Mesendoderm (in vitro differentiated cells): ENCODE data around the gene EDEM3.

Source experiments
- DNase-seq: peaks from one replicate; pipeline ENCODE4 v3.0.0; 2013
- H2AK5ac ChIP-seq: 2 replicates; pipeline ENCODE4 v1.6.1; 2013; ENCODE audit warnings: low read length, inconsistent platforms
- H2BK120ac ChIP-seq: 2 replicates; pipeline ENCODE4 v1.6.1; 2013; ENCODE audit warnings: low read depth, mild to moderate bottlenecking, low read length, moderate library complexity, mixed read lengths
- H2BK15ac ChIP-seq: replicated peaks from 2 replicates; pipeline ENCODE4 v1.6.1; 2013; ENCODE audit warnings: low read depth, mild to moderate bottlenecking, moderate library complexity
- H2BK5ac ChIP-seq: 2 replicates; pipeline ENCODE4 v1.6.1; 2013; ENCODE audit warnings: low read length, inconsistent platforms
- H3K18ac ChIP-seq: 2 replicates; pipeline ENCODE4 v1.6.1; 2013; ENCODE audit warnings: mild to moderate bottlenecking, low read length, mixed read lengths
- H3K23ac ChIP-seq: one replicate; pipeline ENCODE4 v1.6.1; 2013; ENCODE audit warnings: low read length
- H3K27ac ChIP-seq: 2 replicates; pipeline ENCODE4 v1.5.1; 2013; ENCODE audit warnings: low read depth, mild to moderate bottlenecking, inconsistent platforms, low read length, moderate library complexity
- H3K27me3 ChIP-seq: 2 replicates; pipeline ENCODE4 v1.6.1; 2013; ENCODE audit warnings: low read length, control low read depth, mild to moderate bottlenecking, inconsistent platforms; ENCODE audit not compliant: insufficient read depth, poor library complexity
- H3K36me3 ChIP-seq: 2 replicates; pipeline ENCODE4 v1.6.1; 2013; ENCODE audit warnings: low read length, inconsistent platforms; ENCODE audit not compliant: control insufficient read depth, insufficient read depth
- H3K4ac ChIP-seq: one replicate; pipeline ENCODE4 v1.6.1; 2013; ENCODE audit warnings: low read depth, mild to moderate bottlenecking, low read length, moderate library complexity
- H3K4me1 ChIP-seq: 2 replicates; pipeline ENCODE4 v1.6.1; 2013; ENCODE audit warnings: low read depth, low read length, inconsistent platforms; ENCODE audit not compliant: control insufficient read depth
- H3K4me2 ChIP-seq: 2 replicates; pipeline ENCODE4 v1.6.1; 2013; ENCODE audit warnings: low read length
- H3K4me3 ChIP-seq: 2 replicates; pipeline ENCODE4 v1.5.1; 2013; ENCODE audit warnings: mild to moderate bottlenecking, low read length
- H3K56ac ChIP-seq: one replicate; pipeline ENCODE4 v1.6.1; 2013; ENCODE audit warnings: low read length
- H3K79me1 ChIP-seq: 2 replicates; pipeline ENCODE4 v1.6.1; 2013; ENCODE audit warnings: low read length, inconsistent platforms
- H3K79me2 ChIP-seq: 2 replicates; pipeline ENCODE4 v1.6.1; 2013; ENCODE audit warnings: mild to moderate bottlenecking, low read length; ENCODE audit not compliant: control insufficient read depth, insufficient read depth
- H3K9ac ChIP-seq: 2 replicates; pipeline ENCODE4 v1.6.1; 2013; ENCODE audit warnings: low read length, inconsistent platforms
- H4K5ac ChIP-seq: one replicate; pipeline ENCODE4 v1.6.1; 2013; ENCODE audit warnings: low read length
- H4K8ac ChIP-seq: one replicate; pipeline ENCODE4 v1.6.1; 2013; ENCODE audit warnings: low read depth, mild to moderate bottlenecking, control low read depth, low read length, moderate library complexity
- WGBS: extraction: QIAGEN DNeasy Blood & Tissue Kit; methylation state at CpG from one replicate; pipeline ENCODE4 v1.1.7; 2013; ENCODE audit warnings: low lambda C conversion rate, missing lambda C conversion rate; ENCODE audit not compliant: insufficient coverage; ENCODE audit errors: extremely low coverage; 5-methylcytosine and 5-hydroxymethylcytosine counted together

Gene EDEM3

DNA sequence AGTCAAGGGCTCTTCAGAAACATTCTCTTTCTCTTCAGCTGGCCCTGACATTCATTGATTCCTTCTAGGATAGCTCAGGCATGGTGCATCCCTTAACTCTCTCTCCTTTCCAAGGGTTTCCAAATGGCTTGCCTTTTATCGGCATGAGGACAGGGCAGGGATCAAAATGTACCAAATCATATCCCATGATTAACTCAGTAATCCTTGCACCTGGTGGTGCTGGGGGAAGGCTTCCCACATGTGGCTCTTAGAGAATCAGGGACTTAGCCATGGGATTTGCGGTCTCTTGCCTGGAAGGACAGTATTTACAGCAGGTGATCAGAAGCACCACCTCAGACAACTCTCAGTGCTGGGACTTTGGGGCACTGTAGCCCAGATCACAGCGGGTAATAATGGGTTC lies 46.2 kb upstream of the EDEM3 start:
- Histone ChIP-seq H3K79me2 (no peaks in the 10 kb centered on the region), H3K56ac (no peak overlapping the region), H3K23ac (no peak overlapping the region), H3K79me1 (no peaks in the 10 kb centered on the region), H2BK15ac (no peak overlapping the region), H3K9ac (no peak overlapping the region), H4K5ac (no peak overlapping the region), H3K4me3 (no peak overlapping the region), H3K36me3 (no peaks in the 10 kb centered on the region), H2AK5ac (no peak overlapping the region), H3K4me2 (no peak overlapping the region), H3K18ac (no peak overlapping the region), H2BK120ac (no peak overlapping the region), H2BK5ac (no peak overlapping the region), H3K4me1 (no peaks in the 10 kb centered on the region), H3K27me3 (no peaks in the 10 kb centered on the region), H3K27ac (no peak overlapping the region), H4K8ac (no peak overlapping the region), H3K4ac (no peak overlapping the region)
- no CpG with 5 or more reads among the region's 3 CpGs for WGBS
- DNase-seq: no peak

- no peak overlapping the region for H3K9ac ChIP-seq
- H2AK5ac ChIP-seq: no peak overlapping the region
- no peaks in the 10 kb centered on the region for H3K79me2 ChIP-seq
- H3K23ac ChIP-seq: no peak overlapping the region
- H3K18ac ChIP-seq: no peak overlapping the region
- H2BK120ac ChIP-seq: no peak overlapping the region
- no peak overlapping the region for H3K4ac ChIP-seq
- H3K4me3 ChIP-seq: no peak overlapping the region
- no peak overlapping the region for H4K5ac ChIP-seq
- no peaks in the 10 kb centered on the region for H3K27me3 ChIP-seq
- no peak overlapping the region for H4K8ac ChIP-seq
- H3K4me2 ChIP-seq: no peak overlapping the region
- no peaks in the 10 kb centered on the region for H3K36me3 ChIP-seq
- no peaks in the 10 kb centered on the region for H3K4me1 ChIP-seq
- H2BK15ac ChIP-seq: no peak overlapping the region
- no peak overlapping the region for H2BK5ac ChIP-seq
- no peak overlapping the region for H3K27ac ChIP-seq
- no CpG with 5 or more reads among the region's 3 CpGs for WGBS
- no peak overlapping the region for H3K56ac ChIP-seq
- no peaks in the 10 kb centered on the region for H3K79me1 ChIP-seq
- no peak for DNase-seq
Measured at GRCh38 chr1:184793967-184794366, 39.3 kb upstream of the EDEM3 start.

DNA sequence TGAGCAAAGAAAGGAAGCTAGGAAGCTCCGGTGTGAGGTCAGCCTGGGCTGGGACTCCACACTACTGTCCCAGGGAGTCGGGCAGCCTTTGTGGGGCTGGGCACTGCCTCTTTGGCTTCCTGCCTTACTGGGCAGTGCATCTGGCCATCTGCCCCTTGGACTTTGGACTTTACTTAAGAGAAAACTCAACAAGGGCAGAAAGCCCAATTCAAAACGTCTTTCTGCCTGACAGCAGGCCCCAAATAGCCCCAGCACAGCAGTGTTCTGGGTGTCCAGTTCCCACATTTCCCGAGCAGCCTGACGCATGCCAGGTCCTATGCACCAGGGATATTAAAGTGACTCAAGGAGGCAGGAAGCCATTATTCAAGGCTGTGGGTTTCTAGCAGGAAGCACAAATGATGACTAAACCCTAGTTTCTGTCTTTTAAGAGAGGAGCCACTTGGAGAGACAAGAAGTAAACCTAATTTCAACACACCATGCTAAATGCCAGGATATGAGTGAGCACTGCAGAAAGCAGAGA lies 37.9 kb upstream of the EDEM3 start:
- no peaks in the 10 kb centered on the region for H3K27me3 ChIP-seq
- no peak overlapping the region for H3K27ac ChIP-seq
- H3K79me1 ChIP-seq: no peaks in the 10 kb centered on the region
- no peak overlapping the region for H3K4me2 ChIP-seq
- no CpG with 5 or more reads among the region's 5 CpGs for WGBS
- no peak overlapping the region for H3K56ac ChIP-seq
- no peaks in the 10 kb centered on the region for H3K36me3 ChIP-seq
- H2BK120ac ChIP-seq: no peak overlapping the region
- DNase-seq: no peak
- H2AK5ac ChIP-seq: no peak overlapping the region
- H2BK15ac ChIP-seq: no peak overlapping the region
- H2BK5ac ChIP-seq: no peak overlapping the region
- no peak overlapping the region for H3K4me3 ChIP-seq
- no peak overlapping the region for H3K4ac ChIP-seq
- no peak overlapping the region for H4K5ac ChIP-seq
- H4K8ac ChIP-seq: no peak overlapping the region
- H3K18ac ChIP-seq: no peak overlapping the region
- no peaks in the 10 kb centered on the region for H3K4me1 ChIP-seq
- H3K79me2 ChIP-seq: no peaks in the 10 kb centered on the region
- H3K9ac ChIP-seq: no peak overlapping the region
- no peak overlapping the region for H3K23ac ChIP-seq

DNA sequence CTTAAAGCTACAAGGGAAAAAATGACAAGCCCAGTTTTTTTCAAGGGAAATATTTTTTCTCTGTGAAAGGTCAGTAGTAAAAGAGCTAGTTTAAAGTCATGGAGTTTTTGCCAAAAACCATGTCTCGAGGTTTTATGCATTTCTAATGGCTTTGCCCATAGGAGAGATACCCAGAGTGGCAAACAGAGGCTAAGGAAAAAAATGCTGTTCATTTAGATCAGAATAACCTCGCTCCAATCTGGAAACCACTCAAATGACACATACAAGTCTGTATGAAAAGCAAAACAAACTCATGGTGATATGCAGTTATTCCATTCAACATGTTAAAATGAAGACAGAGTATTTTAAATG lies 36.9 kb upstream of the EDEM3 start:
- Histone ChIP-seq H3K79me2 (no peaks in the 10 kb centered on the region), H2BK120ac (no peak overlapping the region), H4K8ac (no peak overlapping the region), H3K56ac (no peak overlapping the region), H3K23ac (no peak overlapping the region), H3K79me1 (no peaks in the 10 kb centered on the region), H2BK15ac (no peak overlapping the region), H3K4me1 (no peaks in the 10 kb centered on the region), H3K36me3 (no peaks in the 10 kb centered on the region), H3K27ac (no peak overlapping the region), H3K9ac (no peak overlapping the region), H3K4me3 (no peak overlapping the region), H3K4me2 (no peak overlapping the region), H4K5ac (no peak overlapping the region), H2BK5ac (no peak overlapping the region), H3K27me3 (no peaks in the 10 kb centered on the region), H3K4ac (no peak overlapping the region), H3K18ac (no peak overlapping the region), H2AK5ac (no peak overlapping the region)
- no peak for DNase-seq
- WGBS: no CpG with 5 or more reads among the region's 2 CpGs

DNA sequence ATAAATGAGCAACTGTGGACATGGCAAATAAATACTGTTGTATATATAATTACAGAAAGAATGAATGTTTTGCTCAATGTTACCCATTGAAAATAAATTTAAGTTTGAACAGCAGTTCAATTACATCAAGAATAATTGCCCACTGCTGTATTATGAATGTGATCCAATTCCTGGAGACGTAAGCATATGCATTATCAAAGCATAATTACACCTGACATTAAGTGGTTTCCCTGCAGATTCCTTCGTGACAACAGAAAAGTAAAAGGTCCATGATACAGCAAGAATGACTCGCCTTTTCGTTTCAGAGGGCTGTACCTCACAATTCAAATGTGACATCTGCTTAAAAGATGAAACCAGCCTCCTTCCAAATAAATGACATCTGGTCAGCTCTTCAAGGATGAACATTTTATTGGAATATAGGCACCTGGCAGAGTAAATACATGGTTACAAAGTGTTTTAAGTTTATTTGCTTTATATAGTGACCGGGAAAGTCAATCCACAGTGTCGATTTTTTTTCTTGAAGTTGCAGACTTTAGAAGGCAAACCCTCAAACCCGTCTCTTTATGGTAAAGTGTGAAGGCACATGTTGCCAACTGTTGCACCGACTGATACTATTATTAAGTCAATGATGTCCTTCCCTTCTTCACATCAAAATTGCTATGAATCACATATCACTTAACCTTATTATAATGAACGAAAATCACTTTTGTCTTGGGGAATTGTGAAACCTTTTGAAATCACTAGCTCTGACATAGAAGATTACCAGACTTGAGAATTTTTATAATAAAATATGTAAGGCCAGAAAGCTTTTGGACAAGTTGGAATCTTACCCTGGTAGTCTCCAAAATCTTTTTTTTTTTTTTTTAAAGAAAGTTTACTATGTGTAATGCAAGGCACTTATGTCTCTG lies 36.2 kb upstream of the EDEM3 start:
- Histone ChIP-seq H3K9ac (no peak overlapping the region), H3K27me3 (no peaks in the 10 kb centered on the region), H3K79me2 (no peaks in the 10 kb centered on the region), H3K4me3 (no peak overlapping the region), H3K23ac (no peak overlapping the region), H2BK120ac (no peak overlapping the region), H3K79me1 (no peaks in the 10 kb centered on the region), H3K56ac (no peak overlapping the region), H3K4me1 (no peaks in the 10 kb centered on the region), H4K5ac (no peak overlapping the region), H3K18ac (no peak overlapping the region), H3K27ac (no peak overlapping the region), H2BK15ac (no peak overlapping the region), H2AK5ac (no peak overlapping the region), H2BK5ac (no peak overlapping the region), H3K4ac (no peak overlapping the region), H4K8ac (no peak overlapping the region), H3K4me2 (no peak overlapping the region), H3K36me3 (no peaks in the 10 kb centered on the region)
- DNase-seq: no peak
- no CpG with 5 or more reads among the region's 9 CpGs for WGBS

GRCh38 chr1:184789884-184790283 lies 35.2 kb upstream of the EDEM3 start:
- Histone ChIP-seq H2AK5ac (no peak overlapping the region), H3K4me1 (no peaks in the 10 kb centered on the region), H4K8ac (no peak overlapping the region), H3K4me2 (no peak overlapping the region), H2BK120ac (no peak overlapping the region), H3K27me3 (no peaks in the 10 kb centered on the region), H4K5ac (no peak overlapping the region), H3K4ac (no peak overlapping the region), H3K4me3 (no peak overlapping the region), H3K27ac (no peak overlapping the region), H3K56ac (no peak overlapping the region), H3K9ac (no peak overlapping the region), H3K79me1 (no peaks in the 10 kb centered on the region), H3K18ac (no peak overlapping the region), H3K36me3 (no peaks in the 10 kb centered on the region), H2BK5ac (no peak overlapping the region), H3K79me2 (no peaks in the 10 kb centered on the region), H3K23ac (no peak overlapping the region), H2BK15ac (no peak overlapping the region)
- WGBS: no CpG with 5 or more reads among the region's 2 CpGs
- DNase-seq: no peak
